Measurements from ENCODE around the gene NOTO.

- TF ChIP-seq POLR2AphosphoS5 (IDR thresholded peaks at IDR 0.05; ENCODE audit: low read depth, low read length) (no peak), TAF1 (IDR thresholded peaks at IDR 0.05; ENCODE audit: borderline replicate concordance, low read depth, low read length) (no peak), POLR2A (IDR thresholded peaks at IDR 0.05; ENCODE audit: low read depth, low read length) (no peak)
Observed at GRCh38 chr2:73212098-73212447, 9.7 kb downstream of the NOTO start.
